HG02840 (cell line): Measurements from ENCODE around the gene PCBP4.
"Not testable (repeated sequence)": the region's sequence is repeated elsewhere in the genome, so short reads cannot be mapped to it uniquely, and the experiment has no call there.

Source experiments
- ATAC-seq: cut with Tn5 transposase; IDR thresholded peaks from one replicate; pipeline ENCODE4 v1.9.1; 2021; ENCODE audit warnings: mild to moderate bottlenecking, moderate library complexity, moderate number of reproducible peaks; ENCODE audit not compliant: unreplicated experiment, low FRiP score

The PCBP4 gene

DNA sequence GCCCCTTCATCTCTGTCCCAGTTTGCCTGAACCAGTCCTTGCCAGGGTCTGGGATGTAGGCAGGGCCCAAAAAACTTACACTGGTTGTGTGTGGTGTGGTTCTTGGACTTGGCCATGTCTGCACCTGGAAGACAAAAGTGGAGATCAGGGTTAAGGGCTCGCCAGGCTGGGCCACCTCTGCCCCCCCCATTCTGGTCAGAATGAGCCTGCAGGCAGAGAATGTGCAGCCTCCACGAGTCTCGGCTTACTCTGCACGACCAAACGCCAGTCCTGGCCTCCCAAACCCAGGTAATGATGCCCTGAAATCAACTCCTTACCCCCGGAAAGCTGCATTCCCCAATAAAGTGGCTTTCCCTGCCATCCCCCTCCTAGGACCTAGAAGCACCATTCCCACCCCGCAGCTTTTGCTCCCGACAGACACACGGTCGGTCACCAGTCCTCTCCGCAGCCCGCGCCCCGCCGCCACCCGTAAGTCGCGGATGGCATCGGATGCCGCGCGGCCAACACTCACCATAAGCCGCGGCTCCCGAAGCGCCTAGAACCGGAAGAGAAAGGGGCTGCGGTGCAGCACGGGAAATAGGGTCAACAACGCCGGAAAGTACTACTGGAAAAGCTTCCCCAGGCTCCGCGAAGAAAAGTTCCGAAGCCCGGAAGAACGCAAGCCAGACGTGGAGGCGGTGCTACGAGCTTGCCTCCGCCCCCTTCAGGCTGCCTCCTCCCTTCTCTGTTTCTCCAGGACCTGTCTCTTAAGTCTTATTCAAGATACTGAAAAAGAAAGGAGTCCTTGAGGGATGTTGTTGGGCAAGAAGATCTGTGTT is 28.3 kb upstream of the PCBP4 start, which contains the start of gene RPL29:
TSS of gene RPL29 (minus strand) at position 550 of the 818 bp plus-strand sequence. CDS start at position 116, 434 bp downstream.
- peak; percentile 83 for ATAC-seq

DNA sequence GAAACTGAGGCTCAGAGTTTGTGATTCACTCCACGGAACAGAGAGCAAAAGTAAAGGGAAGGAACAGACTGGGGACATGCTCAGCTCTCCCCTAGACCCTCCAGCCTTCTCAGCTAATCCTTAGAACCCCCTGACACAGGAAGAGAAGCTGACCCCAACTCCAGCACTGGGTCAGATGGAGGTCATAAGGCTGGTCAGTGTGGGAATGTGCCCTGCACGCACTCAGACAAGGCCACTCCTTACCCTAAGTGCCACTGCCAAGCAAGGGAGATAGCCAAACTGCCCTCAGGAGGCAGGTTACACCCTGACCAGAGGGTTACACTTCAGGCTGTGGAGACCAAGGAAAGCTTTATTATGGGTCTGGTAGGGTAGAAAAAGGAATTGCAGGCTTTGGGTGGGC is 27.3 kb upstream of the PCBP4 start:
- ATAC-seq: no peak

DNA sequence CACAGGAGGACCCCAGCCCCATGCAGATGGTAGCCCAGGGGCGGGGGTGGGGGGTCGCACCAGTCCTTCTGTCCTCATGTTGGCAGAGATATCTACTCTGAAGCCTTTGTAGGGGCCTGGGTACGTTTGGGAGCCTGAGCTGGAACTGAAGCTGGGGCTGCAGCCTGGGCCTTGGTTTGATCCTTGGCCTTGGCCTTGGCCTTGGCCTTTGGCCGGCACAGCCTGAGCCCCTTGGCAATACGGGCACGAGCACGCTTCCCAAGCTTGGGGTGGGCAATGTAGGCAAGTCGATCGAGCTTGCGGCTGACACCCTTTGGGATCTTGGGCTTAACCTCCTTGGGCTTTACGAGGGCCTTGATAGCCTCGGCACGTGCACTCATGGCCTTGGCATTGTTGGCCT is 26.4 kb upstream of the PCBP4 start:
- not testable (repeated sequence) for ATAC-seq

DNA sequence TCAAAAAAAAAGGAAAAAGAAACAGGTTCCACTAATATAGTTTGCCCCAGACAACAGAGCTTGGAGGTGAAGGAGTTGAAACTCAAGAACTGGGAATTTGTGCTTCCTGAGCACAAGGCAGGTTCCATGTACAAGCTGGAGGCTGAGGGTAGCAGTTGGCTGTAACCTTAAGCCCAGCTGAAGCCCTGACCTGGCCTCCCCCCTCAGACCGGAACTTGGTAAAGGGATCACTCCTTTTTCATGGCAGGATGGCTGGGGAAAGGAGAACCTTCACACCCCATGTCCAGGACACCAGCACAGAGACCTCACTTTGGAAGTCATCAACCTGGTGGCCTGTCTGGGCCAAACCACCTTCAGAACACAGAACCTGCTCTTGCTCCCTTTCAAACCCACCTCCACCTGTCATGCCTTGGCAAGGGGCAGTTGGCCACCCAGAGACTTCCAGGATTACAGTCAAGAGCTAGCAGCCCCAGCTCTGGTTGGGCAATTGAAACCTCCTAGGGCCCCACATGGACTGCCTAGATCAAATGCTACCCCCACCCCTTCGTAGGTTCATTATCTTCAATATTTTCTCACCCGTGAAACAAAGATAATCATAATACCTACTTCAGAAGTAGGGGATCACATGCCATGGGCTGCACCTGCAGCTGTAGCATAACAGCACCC is 24.9 kb upstream of the PCBP4 start:
- ATAC-seq: no peak

DNA sequence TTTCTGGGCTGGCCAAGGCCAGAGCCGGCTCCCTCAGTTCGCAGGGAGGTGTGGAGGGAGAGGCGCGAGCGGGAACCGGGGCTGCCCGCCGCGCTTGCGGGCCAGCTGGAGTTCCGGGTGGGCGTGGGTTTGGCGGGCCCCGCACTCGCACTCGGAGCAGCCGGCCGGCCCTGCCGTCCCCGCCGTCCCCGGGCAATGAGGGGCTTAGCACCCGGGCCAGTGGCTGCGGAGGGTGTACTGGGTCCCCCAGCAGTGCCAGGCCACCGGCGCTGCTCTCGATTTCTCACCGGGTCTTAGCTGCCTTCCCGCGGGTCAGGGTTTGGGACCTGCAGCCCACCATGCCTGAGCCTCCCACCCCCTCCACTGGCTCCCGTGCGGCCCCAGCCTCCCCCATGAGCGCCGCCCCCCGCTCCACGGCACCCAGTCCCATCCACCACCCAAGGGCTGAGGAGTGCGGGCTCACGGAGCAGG is 23.3 kb upstream of the PCBP4 start:
- ATAC-seq: not testable (repeated sequence)

DNA sequence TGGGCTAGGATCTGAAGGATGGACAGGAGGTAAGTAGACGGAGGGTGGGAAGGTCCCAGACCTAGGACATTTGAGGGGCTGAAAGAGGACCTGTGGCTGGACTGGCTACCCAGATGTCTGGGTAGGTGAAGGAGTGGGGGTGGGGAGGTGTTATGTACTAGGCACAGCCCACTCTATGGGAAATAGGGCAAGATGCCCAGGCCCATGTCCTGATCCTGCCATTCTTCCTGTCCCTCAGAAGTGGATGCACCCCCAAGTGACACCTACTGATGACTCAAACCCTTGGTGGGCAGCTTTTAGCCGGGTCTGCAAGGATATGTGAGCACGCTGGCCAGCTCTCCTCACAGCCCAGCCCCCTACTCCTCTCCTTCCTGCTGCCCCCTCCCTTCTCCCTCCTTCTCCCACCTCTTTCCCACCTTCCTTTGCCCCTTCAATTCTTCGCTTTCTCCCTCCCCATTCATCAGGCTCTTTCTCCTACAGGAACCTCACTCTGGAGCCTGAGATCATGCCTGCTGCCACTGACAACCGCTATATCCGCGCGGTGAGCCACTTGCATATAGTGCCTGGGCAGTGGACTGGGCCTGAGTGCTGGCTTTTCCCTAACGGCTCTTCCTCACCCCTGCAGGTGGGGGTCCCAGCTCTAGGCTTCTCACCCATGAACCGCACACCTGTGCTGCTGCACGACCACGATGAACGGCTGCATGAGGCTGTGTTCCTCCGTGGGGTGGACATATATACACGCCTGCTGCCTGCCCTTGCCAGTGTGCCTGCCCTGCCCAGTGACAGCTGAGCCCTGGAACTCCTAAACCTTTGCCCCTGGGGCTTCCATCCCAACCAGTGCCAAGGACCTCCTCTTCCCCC is 21.3 kb upstream of the PCBP4 start:
- ATAC-seq: no peak

DNA sequence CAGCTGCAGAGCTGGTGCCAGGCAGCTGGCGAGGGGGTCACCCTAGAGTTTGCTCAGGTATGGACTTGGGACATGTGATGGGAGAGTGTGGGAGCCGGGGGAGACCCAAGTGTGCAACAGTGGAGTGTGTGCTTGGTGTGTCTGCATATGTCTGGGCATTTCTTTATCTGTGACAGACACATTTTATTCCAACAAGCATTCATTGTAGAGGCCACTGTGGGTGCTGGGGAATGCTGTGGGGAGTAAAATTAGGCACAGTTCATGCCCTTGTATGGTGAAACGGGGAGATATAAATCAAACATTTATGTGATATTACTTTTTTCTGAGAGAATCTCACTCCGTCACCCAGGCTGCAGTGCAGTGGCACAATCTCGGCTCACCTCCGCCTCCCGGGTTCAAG is 20.3 kb upstream of the PCBP4 start:
- no peak for ATAC-seq

DNA sequence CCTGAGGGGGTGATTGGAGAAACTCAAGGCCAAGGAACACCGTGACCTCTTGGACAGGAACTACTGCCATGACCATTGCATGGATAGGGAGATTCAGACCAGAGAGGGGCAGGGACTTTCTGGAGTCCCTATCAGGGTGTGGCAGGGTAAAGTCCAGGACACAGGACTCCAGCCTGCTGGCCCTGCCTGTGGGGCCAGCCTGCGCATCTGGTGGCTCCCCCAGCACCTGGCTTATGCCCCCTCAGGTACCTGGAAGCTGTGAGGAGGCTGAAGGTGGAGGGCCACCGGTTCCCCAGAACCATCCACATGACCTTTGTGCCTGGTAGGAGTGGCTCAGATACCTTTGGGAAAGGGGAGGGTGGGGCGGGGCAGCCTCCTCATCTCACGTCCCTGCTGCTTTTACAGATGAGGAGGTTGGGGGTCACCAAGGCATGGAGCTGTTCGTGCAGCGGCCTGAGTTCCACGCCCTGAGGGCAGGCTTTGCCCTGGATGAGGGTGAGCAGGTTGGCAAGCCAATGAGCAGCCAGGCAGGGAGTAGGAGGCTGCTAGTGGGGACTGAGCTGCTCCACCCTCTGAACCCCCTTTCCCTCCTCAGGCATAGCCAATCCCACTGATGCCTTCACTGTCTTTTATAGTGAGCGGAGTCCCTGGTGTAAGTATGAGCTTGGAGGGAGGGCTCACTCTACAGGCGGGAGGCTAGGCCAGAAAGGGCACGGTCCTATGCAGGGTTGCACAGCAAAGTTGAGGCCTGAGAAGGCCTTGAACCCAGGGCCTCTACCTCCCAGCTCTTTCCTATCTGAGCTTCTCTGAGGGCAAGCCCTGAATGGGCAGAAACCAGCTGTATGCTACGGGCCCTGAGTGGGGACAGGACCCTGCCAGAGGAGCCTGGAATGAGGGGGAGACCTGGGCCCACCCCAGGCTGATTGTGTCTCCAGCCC is 19.0 kb upstream of the PCBP4 start:
- no peak for ATAC-seq

DNA sequence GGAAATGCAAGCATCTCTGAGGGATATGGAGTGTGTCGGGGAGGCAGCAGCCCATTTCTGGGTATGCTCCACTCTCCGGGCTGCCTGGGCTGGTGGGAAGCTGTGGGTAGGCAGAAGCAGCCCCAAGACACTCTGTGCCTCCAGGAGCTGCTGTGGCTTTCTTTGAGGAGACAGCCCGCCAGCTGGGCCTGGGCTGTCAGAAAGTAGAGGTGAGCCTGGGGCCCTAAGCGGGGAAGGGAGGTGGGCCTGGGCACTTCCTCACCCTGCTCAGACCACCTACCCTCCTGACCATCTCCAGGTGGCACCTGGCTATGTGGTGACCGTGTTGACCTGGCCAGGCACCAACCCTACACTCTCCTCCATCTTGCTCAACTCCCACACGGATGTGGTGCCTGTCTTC is 17.8 kb upstream of the PCBP4 start:
- ATAC-seq: no peak

DNA sequence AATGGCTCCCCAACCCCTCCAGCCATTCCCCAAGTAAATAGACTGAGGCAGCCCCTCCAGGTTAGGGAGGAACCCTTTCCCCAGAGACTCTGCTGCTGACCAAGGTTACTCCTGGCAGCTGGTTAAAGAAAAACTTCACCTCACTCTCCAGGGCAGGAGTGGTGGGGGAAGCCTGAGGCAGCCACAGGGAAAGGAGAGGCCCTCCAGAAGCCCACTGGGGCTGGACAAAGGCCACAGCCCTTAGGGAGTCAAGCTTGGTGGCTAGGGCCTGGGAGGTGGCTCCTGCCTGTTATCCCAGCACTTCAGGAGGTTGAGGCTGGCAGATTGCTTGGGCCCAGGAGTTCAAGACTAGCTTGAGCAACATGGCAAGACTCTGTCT is 17.0 kb upstream of the PCBP4 start:
- no peak for ATAC-seq

DNA sequence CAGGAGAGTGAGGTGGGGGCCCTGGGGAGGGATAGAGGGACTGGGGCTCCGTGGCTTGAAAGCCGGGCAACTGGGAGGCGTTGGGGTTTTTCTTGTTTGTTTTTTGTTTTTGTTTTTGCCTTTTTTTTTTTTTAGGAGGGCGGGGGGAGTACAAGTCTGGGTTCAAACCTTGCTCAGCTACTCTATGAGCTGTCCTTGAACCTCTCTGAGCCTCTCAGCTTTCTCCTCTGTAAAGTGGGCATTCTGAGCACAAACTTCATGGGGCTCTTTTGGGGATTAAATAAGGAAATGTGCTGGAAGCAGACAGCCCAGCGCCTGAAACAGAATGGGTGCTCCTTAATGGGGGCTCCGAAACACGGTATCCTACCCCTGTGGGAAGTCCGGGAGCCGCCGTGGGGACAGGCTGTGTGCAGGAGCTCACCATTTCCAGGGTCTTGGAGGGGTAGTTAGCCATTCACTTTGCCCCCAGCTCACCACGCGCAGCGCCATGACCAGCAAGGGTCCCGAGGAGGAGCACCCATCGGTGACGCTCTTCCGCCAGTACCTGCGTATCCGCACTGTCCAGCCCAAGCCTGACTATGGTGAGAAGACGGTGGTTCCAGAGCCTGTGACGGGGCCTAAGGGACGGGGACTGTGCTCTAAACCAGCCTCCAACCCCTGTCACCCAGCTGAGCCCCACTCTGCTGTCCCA is 16.5 kb upstream of the PCBP4 start:
- no peak for ATAC-seq

DNA sequence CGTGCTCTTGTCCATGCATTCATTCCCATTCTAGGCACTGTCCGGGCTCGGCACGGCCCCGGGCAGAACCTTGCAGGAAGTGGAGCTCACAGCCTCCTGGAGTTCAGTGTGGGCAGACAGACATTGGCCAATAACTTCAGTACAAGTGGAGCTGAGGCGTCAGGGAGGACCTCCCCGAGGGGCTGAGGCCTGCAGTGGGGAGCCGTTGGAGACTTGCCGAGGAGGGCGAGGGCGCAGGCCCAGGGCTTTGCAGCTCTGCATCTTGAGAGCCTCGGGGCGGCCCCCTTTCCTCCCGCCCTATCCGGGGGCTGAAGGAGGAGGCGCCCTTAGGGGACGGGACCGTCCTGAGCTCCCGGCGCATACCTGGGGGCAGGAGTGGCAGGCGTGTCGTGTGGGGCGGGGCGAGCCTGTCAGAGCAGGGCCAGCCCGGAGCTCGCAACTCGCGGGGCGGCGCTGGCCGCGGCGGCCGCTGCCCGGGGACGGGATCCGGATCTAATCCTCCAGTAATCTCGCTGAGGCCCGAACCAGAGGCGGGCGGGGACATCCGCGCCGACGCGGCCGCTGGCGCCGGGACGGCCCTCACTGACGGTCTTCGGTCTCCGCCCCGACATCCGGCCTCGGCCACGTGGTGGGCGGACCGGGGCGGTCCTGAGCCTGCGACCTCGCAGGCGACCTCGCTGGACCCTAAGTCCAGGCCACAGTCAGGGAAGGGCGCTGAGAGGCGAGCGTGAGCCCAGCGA is 15.8 kb upstream of the PCBP4 start, which contains the start of gene ACY1:
TSS of gene ACY1 (plus strand) at position 698 of the 740 bp plus-strand sequence. CDS start 530 bp downstream, outside the sequence.
- peak; percentile 64 for ATAC-seq

DNA sequence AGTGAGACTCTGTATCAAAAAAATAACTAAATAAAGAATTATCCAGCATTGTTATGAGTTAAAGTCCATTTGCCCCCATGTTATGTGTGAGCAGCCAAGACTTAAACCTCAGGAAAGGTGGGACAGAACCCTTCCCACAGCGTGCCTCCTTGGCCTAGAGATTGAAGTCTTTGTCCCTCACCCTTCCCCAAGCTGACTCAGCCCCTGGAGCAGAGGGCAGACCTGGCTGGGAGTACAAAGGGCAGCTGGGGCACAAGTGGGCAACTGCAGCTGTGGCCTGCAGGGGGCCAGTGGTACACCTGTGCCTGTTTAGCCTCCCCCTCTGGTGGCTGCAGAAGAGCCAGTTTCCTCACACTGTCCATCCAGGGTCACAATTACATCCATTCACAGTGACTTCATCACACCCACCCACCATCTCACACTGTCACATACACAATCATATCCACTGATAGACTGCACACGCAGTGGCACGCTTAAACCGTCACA is 15.1 kb upstream of the PCBP4 start:
- ATAC-seq: peak; percentile 30

DNA sequence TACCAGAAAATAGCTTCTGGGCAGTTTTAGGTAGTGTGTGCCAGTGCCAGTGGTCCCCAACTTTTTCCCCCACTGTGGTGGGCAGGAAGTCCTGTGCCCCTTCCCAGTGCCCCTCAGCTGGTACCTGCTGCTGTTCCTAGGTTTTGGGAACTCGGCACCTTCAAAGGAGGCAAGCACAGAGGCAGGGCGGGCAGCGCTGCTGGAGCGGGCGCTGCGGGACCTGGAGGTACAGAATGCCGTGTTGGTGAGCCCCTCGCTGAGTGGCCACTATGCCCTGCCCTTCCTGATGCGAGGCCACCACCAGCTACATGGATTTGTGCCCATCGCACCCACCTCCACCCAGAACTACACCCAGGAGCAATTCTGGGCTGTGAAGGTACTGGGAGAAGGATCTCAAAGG is 13.0 kb upstream of the PCBP4 start:
- ATAC-seq: no peak

DNA sequence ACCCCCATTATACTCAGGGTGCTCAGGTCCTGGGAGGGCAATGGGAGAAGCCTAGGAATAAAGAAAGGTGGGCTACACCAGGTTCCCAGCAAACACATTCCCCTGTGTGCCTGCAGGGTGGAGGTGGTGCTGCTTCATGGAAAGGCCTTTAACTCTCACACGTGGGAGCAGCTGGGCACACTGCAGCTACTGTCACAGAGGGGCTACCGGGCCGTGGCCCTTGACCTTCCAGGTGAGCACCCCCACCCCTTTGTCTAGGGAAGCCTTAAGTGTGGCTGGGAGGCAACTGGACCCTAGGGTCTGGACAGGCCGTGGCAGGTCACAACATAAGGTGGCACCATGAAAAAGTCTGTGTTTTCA is 10.9 kb upstream of the PCBP4 start:
- ATAC-seq: no peak

DNA sequence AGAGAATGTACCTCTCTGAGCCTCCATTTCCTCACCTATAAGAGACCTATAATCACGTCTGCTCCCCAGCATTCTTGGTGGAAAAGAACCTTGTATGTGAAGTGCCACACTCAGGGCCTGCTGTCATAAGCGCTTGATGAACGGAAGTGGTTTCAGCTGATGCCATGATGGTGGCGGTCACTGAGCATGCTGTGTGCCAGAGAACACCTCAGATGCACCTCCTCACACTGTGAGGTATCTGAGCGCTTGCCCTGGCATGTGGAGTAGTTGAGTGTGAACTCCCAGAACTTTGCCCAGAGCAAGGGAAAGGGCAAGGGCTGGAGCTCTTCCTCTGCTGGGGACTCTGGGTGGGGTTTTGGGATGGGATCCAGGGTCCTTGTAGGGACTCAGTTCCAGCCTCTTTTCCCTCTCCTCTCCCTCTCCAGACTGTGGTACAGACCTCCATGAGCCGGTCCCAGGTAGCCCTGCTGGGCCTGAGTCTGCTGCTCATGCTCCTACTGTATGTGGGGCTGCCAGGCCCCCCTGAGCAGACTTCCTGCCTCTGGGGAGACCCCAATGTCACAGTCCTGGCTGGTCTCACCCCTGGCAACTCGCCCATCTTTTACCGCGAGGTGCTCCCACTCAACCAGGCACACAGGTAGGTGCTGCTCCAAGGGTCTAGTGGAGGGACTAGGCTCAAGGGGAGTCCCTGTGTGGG is 10.3 kb upstream of the PCBP4 start:
- ATAC-seq: no peak

DNA sequence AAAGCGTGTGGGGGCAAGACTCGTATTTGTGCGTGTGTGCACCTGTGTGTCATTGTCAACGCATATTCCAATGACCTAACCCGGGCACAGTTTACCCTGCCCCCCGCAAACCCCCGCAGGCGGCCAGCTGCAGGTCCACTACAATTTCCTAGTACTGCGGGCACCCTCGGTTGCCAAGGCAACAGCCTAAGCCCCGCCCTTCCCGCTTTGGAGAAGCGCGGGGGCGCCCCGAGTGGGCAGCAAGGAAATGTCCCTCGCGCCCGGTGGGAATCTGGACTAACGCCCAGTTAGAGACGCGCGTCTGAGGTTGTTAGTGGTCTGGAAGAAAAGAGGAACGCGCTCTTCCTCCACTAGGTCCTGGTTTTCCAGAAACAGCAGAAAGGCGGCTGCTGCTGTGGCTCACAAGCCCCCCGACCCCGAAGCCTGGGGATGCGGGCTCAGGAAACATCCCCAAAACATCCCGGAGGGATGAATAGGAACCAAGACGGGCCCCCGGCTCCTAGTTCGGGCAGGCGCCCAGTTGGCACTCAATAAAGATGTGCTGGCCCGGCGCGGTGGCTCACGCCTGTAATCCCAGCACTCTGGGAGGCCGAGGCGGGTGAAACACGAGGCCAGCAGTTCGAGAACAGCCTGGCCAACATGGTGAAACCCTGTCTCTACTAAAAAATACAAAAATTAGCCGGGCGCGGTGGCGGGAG is 8.7 kb upstream of the PCBP4 start:
- no peak for ATAC-seq
